ENCODE measurements around the gene VPS36. TPM values are rescaled to one million over a fixed set of nuclear protein-coding genes. Genes with fewer than 3 reads are reported as not detected.
"Not testable (repeated sequence)": the region's sequence is repeated elsewhere in the genome, so short reads cannot be mapped to it uniquely, and the experiment has no call there.

Gene VPS36
- total RNA-seq = 10 to 100 TPM; 42.6 to 57.6 (median 48.8) TPM

GRCh38 chr13:52450012-52450792, at the start of gene VPS36:
Gene VPS36 (minus strand): TSS chr13:52450634. CDS start chr13:52450594, 40 bp downstream.
- peak; percentile 93 for DNase-seq (ENCODE audit: low spot score in 2 of 2)
- H3K27ac ChIP-seq = peak within 1 kb of the TSS; percentile 85 to 97 (median 95)
- no peaks in the 10 kb centered on the region for H3K27me3 ChIP-seq
- H3K36me3 ChIP-seq = peaks cover 0 to 2% (median 0%) of the 10 kb centered on the region in 3 donors
- H3K4me1 ChIP-seq = peaks cover 0 to 39% (median 16%) of the 10 kb centered on the region in 4 donors
- WGBS, 2 donors = 0 to 1% methylated on average over 58 to 64 of the region's 105 CpGs
- TF ChIP-seq CTCF (IDR thresholded peaks at IDR 0.05) = peak; percentile 100
- peak in 1 of 2 donors; percentile 93 for TF ChIP-seq EP300 (IDR thresholded peaks at IDR 0.05)
- TF ChIP-seq POLR2A (IDR thresholded peaks at IDR 0.05) = peak; percentile 88
- H3K4me3 ChIP-seq = peak within 1 kb of the TSS; percentile 49 to 82 (median 78)
- no peaks in the 10 kb centered on the region for H3K9me3 ChIP-seq

- H3K27me3 ChIP-seq; H3K36me3 ChIP-seq; DNase-seq (ENCODE audit: low spot score in 2 of 2); H3K27ac ChIP-seq; H3K4me3 ChIP-seq; H3K4me1 ChIP-seq: not testable (repeated sequence)
- WGBS, 2 donors = 55 to 74% methylated on average over 3 of the region's 3 CpGs
- H3K9me3 ChIP-seq = peaks cover 0 to 10% (median 0%) of the 10 kb centered on the region in 4 donors
Measured at GRCh38 chr13:52497979-52498378, 47.5 kb upstream of the VPS36 start.

- H3K27ac ChIP-seq; H3K27me3 ChIP-seq; H3K4me1 ChIP-seq; H3K9me3 ChIP-seq; H3K36me3 ChIP-seq; DNase-seq (ENCODE audit: low spot score in 2 of 2); H3K4me3 ChIP-seq: not testable (repeated sequence)
- WGBS, 2 donors = 94 to 99% methylated on average over 5 of the region's 5 CpGs
Measured at GRCh38 chr13:52494241-52494640, 43.8 kb upstream of the VPS36 start.

GRCh38 chr13:52491015-52491414, 40.6 kb upstream of the VPS36 start:
- DNase-seq (ENCODE audit: low spot score in 2 of 2); H3K27me3 ChIP-seq; H3K4me3 ChIP-seq; H3K9me3 ChIP-seq; H3K36me3 ChIP-seq; H3K27ac ChIP-seq; H3K4me1 ChIP-seq: not testable (repeated sequence)
- 94 to 95% methylated on average over 4 to 5 of the region's 5 CpGs for WGBS, 2 donors

- no CpG with 5 or more reads among the region's 22 CpGs for WGBS, 2 donors
- H3K4me3 ChIP-seq; H3K27me3 ChIP-seq; DNase-seq (ENCODE audit: low spot score in 2 of 2); H3K27ac ChIP-seq; H3K9me3 ChIP-seq; H3K4me1 ChIP-seq; H3K36me3 ChIP-seq: not testable (repeated sequence)
Measured at GRCh38 chr13:52488763-52489162, 38.3 kb upstream of the VPS36 start.

- not testable (repeated sequence) for H3K4me3 ChIP-seq; H3K27ac ChIP-seq; DNase-seq (ENCODE audit: low spot score in 2 of 2); H3K36me3 ChIP-seq; H3K27me3 ChIP-seq; H3K4me1 ChIP-seq; H3K9me3 ChIP-seq
- WGBS, 2 donors = 46 to 47% methylated on average over 2 of the region's 2 CpGs
Measured at GRCh38 chr13:52487078-52487477, 36.6 kb upstream of the VPS36 start.

- not testable (repeated sequence) for H3K9me3 ChIP-seq; H3K27me3 ChIP-seq; H3K4me3 ChIP-seq; DNase-seq (ENCODE audit: low spot score in 2 of 2); H3K27ac ChIP-seq; H3K36me3 ChIP-seq; H3K4me1 ChIP-seq
- WGBS, 2 donors = 89 to 91% methylated on average over 6 of the region's 7 CpGs
Measured at GRCh38 chr13:52480677-52481428, 30.4 kb upstream of the VPS36 start.

- not testable (repeated sequence) for H3K4me3 ChIP-seq; DNase-seq (ENCODE audit: low spot score in 2 of 2); H3K4me1 ChIP-seq; H3K9me3 ChIP-seq; H3K27me3 ChIP-seq; H3K27ac ChIP-seq
- WGBS, 2 donors = 89 to 99% methylated on average over 2 of the region's 2 CpGs
- H3K36me3 ChIP-seq = peaks cover 0 to 41% (median 0%) of the 10 kb centered on the region in 3 donors
Measured at GRCh38 chr13:52468487-52468886, 18.1 kb upstream of the VPS36 start.
